ENCODE data around the gene ACTL9. TPM values are rescaled to one million over a fixed set of nuclear protein-coding genes. Genes with fewer than 3 reads are reported as not detected.

Gene ACTL9
- total RNA-seq, 4 donors from 2014 or later = not detected

DNA sequence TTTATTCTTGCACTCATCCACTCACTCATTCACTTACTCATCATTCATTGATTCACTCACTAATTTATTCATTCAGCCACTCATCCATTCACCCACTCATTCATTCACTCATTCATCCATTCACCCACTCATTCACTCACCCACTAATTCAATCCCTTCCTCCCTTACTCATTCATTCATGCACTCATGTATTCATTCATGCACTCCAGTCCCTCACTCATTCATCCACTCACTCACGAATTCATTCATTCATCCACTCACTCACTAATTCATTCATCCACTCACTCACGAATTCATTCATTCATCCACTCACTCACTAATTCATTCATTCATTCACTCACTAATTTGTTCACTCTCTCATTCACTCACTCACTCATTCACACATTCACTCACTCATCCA lies 16.1 kb downstream of the ACTL9 start:
- Histone ChIP-seq H3K36me3 (no peaks in the 10 kb centered on the region), H3K4me1 (no peaks in the 10 kb centered on the region), H3K4me3 (no peak overlapping the region), H3K27me3 (peaks cover 0 to 32% (median 0%) of the 10 kb centered on the region in 4 donors), H3K9me3 (peaks cover 0 to 17% (median 6%) of the 10 kb centered on the region in 4 donors), H3K27ac (replicated peaks in 1 of 4) (no peak overlapping the region)
- 65% methylated on average over 2 of the region's 2 CpGs for WGBS
- intact Hi-C loops (cut with DNase I) = no loop called here
- no peak for DNase-seq (ENCODE audit: extremely low spot score)
- TF ChIP-seq POLR2AphosphoS5 (IDR thresholded peaks at IDR 0.05) = no peak
- TF ChIP-seq EP300 (IDR thresholded peaks at IDR 0.05) = no peak
- TF ChIP-seq CTCF (IDR thresholded peaks at IDR 0.05) = no peak
- no peak for TF ChIP-seq POLR2A (IDR thresholded peaks at IDR 0.05; ENCODE audit: low read depth)

DNA sequence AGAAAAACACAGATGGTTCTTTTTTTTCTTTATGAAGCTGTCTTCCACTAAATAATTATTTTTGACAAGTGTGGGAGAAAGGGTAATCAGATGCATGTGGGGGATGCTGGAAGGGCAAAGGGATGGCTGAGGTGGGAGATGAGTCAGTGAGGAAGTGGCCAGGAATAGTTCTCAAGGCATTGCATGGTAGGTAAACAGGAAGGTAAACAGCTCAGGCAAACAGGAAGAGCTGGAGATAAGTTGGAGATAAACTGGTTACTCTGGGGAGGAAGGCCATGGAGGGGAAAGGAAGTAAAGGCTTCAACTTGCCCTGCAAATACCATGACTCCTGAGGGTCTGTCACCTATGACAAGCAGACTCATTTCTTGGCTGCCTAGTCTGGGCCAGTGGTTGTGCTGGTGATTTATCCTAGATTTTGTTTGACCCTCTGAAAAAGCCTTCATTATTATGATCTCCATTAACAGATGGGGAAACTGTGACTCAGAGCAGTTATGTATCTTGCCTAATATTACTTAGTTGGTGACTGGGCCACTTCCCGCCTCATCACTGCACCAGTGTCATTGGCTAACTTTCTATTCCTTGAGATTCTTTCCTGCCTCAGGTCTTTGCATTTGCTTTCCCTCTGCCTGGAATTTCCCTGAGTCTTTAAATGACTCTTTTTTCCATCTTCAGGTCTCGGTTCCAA lies 17.1 kb downstream of the ACTL9 start:
- H3K27me3 ChIP-seq = peaks cover 0 to 41% (median 0%) of the 10 kb centered on the region in 4 donors
- H3K36me3 ChIP-seq = no peaks in the 10 kb centered on the region
- H3K4me1 ChIP-seq = no peaks in the 10 kb centered on the region
- no peak for DNase-seq (ENCODE audit: extremely low spot score)
- WGBS = 58% methylated on average over 2 of the region's 2 CpGs
- no peak for TF ChIP-seq EP300 (IDR thresholded peaks at IDR 0.05)
- TF ChIP-seq POLR2AphosphoS5 (IDR thresholded peaks at IDR 0.05) = no peak
- no peak for TF ChIP-seq CTCF (IDR thresholded peaks at IDR 0.05)
- no peak for TF ChIP-seq POLR2A (IDR thresholded peaks at IDR 0.05; ENCODE audit: low read depth)
- no peak overlapping the region for H3K27ac ChIP-seq (replicated peaks in 1 of 4)
- H3K9me3 ChIP-seq = peaks cover 0 to 17% (median 6%) of the 10 kb centered on the region in 4 donors
- no peak overlapping the region for H3K4me3 ChIP-seq
- intact Hi-C loops (cut with DNase I) = no loop called here

DNA sequence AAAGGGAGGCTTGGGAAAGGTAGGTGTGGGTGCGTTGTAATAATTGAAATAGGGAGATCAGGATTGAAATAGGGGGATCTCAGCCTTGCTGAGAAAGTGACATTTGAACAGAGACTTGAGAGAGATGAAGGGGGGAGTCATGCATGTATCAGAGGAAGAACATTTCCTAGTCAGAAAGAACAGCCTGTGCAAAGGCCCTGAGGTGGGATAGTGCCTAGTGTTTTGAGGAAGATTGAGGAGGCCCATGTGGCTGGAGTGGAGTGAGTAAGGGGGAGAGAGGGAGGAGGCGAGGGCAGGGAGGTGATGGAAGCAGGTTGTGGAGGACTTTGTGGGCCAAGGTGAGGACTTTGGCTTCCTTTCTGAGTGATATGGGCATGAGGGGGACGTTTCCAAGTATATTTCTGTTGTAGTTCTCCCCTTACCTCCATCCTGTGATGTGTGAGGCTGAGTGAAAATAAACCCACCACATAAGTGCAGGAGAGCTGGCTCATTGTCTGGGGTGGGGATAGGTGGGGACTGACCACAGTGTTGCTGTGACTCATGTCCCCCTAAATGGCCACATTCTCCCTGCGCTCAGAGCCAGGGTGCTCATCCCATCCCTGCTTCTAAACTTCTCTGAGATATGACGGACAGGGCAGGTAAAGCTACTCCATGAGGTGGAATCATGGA lies 17.8 kb downstream of the ACTL9 start:
- Histone ChIP-seq H3K27me3 (peaks cover 0 to 39% (median 0%) of the 10 kb centered on the region in 4 donors), H3K27ac (replicated peaks in 1 of 4) (no peak overlapping the region), H3K4me1 (no peaks in the 10 kb centered on the region), H3K9me3 (peaks cover 0 to 17% (median 6%) of the 10 kb centered on the region in 4 donors), H3K4me3 (no peak overlapping the region), H3K36me3 (no peaks in the 10 kb centered on the region)
- no peak for TF ChIP-seq POLR2A (IDR thresholded peaks at IDR 0.05; ENCODE audit: low read depth)
- no peak for TF ChIP-seq EP300 (IDR thresholded peaks at IDR 0.05)
- TF ChIP-seq CTCF (IDR thresholded peaks at IDR 0.05) = no peak
- no peak for TF ChIP-seq POLR2AphosphoS5 (IDR thresholded peaks at IDR 0.05)
- intact Hi-C loops (cut with DNase I) = no loop called here
- no peak for DNase-seq (ENCODE audit: extremely low spot score)
- 78% methylated on average over 5 of the region's 5 CpGs for WGBS

DNA sequence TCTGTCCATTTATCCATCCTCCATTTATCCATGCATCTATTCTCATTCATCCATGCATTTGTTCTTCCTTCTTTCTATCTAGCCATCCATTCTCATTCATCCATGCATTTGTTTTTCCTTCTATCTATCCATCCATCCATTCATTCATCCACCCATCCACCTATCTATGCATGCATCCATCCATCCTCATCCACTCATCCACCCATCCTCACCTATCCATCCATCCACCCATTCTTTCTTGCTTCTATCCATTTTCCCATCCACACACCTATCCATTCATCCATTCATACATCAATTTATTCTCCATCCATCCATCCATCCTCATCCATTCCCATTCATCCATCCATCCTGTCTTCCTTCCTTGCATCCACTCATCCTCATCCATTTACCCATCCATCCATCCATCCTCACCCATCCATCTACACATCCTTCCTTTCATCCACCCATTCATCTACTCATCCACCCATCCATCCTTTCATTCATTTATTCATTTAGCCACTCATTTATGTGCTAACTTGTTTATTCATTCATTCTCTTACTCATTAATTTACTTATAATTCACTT lies 20.3 kb downstream of the ACTL9 start:
- H3K4me3 ChIP-seq = no peak overlapping the region
- no peak overlapping the region for H3K27ac ChIP-seq (replicated peaks in 1 of 4)
- no peaks in the 10 kb centered on the region for H3K36me3 ChIP-seq
- H3K4me1 ChIP-seq = no peaks in the 10 kb centered on the region
- peaks cover 0 to 24% (median 0%) of the 10 kb centered on the region in 4 donors for H3K27me3 ChIP-seq
- intact Hi-C loops (cut with DNase I) = no loop called here
- TF ChIP-seq POLR2A (IDR thresholded peaks at IDR 0.05; ENCODE audit: low read depth) = no peak
- DNase-seq (ENCODE audit: extremely low spot score) = no peak
- peaks cover 0 to 17% (median 6%) of the 10 kb centered on the region in 4 donors for H3K9me3 ChIP-seq

GRCh38 chr19:8675066-8675465 lies 23.5 kb downstream of the ACTL9 start:
- no peaks in the 10 kb centered on the region for H3K36me3 ChIP-seq

More at GRCh38 chr19:8675066-8675465, 23.5 kb downstream of the ACTL9 start:
- intact Hi-C loops (cut with DNase I) = no loop called here
- no peak overlapping the region for H3K27ac ChIP-seq (replicated peaks in 1 of 4)
- TF ChIP-seq CTCF (IDR thresholded peaks at IDR 0.05) (no peak), POLR2AphosphoS5 (IDR thresholded peaks at IDR 0.05) (no peak), EP300 (IDR thresholded peaks at IDR 0.05) (no peak), POLR2A (IDR thresholded peaks at IDR 0.05; ENCODE audit: low read depth) (no peak)
- DNase-seq (ENCODE audit: extremely low spot score) = no peak
- 82% methylated on average over 3 of the region's 3 CpGs for WGBS
- peaks cover 0 to 23% (median 0%) of the 10 kb centered on the region in 4 donors for H3K27me3 ChIP-seq
- no peaks in the 10 kb centered on the region for H3K9me3 ChIP-seq
- H3K4me1 ChIP-seq = no peaks in the 10 kb centered on the region
- no peak overlapping the region for H3K4me3 ChIP-seq
